ENCODE data around the gene ABHD12.
"Not testable (repeated sequence)": the region's sequence is repeated elsewhere in the genome, so short reads cannot be mapped to it uniquely, and the experiment has no call there.

ABHD12 gene

DNA sequence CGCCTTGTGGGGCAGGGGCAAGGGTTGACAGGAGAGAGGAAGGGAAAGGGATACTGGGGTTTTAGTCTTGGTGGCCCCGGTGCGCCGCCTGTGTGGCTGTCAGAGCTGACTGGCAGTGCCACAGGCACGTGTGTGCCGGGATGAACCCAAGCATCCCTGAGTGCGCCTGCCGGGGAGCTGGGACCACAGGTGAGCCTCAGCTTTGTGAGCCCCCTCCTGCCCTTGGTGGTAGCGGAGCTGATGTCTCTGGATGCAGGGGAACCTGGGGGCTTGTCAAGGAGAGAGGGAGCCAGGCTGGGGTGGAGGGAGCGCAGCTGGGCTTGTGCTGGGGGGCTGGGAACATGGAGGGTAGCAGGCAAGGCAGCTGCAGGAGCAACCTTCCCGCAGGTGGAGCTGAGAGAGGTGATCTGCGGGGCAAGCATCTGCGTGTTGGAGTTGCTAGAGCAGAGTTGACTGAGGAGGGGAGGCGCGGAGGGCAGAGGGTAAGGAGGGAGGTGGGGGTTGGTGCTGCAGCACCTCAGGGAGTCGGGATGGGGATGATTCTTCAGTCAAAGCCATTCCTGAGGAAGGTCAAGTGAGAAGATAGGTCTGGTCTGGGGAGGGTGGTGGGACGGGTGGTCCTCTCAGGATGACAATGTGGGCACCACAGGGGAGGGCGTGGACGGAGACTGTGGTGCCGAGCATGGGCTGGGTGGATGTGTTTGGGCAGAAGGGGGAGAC is 114.7 kb downstream of the ABHD12 start:
- peak; percentile 57 for DNase-seq

DNA sequence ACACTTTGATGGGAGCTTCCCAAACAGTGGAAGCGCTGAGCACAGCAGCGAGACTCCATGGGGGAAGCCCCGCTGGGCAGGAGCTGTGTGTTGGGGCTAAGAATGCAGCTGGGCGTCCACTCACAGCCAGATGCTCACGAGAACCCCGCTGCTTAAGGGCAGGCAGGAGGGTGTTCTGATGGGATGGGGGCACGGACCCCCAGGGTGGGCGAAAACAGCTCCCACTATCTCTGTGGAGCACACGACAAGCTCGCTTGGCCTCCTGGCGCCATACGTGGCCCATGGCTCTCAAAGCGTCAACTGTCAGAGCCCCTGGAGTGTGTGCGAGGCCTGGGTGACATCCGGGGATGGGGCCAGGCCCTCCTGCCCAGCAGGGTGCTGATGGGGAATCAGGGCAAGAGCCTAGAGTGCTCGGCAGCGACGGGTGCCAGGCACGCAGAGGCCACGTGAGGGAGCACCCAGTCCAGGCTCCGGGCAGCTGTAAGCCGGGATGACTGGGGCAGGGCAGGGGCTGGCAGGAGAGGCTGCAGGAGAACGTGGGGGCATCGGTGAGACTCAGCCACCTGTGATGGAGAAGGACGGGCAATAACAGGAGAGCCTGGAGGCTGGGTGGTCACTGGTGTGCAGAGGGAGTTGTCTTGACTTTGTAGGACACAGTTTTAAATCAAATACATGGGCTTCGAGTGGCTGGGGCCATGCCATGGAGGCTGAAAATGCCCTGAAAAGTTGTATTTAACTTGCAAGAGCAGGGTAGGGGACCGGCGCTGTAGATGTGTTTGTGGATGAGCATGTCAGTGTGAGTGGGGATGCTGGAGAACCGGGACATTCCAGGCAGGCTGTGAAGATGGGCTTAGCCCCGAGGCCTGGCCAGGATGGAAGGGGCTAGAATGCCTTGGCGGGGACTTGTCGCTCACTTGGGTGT is 115.5 kb downstream of the ABHD12 start:
- DNase-seq: peak; percentile 39

DNA sequence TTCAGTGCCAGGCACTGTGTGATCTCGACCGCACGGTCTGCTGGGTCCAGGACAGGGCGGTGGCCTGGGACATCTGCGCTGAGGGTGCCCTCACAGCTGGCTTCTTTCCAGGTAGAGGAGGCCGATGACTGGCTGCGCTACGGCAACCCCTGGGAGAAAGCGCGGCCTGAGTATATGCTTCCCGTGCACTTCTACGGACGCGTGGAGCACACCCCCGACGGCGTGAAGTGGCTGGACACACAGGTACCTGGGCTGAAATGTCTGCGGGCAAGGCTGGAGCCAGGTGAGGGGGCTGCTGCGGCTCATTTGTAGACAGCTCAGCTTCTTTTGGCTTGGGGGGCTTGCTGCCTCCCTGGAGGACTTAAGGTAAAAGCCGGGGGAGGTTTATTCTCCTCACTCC is 116.2 kb downstream of the ABHD12 start:
- DNase-seq: peak; percentile 47

DNA sequence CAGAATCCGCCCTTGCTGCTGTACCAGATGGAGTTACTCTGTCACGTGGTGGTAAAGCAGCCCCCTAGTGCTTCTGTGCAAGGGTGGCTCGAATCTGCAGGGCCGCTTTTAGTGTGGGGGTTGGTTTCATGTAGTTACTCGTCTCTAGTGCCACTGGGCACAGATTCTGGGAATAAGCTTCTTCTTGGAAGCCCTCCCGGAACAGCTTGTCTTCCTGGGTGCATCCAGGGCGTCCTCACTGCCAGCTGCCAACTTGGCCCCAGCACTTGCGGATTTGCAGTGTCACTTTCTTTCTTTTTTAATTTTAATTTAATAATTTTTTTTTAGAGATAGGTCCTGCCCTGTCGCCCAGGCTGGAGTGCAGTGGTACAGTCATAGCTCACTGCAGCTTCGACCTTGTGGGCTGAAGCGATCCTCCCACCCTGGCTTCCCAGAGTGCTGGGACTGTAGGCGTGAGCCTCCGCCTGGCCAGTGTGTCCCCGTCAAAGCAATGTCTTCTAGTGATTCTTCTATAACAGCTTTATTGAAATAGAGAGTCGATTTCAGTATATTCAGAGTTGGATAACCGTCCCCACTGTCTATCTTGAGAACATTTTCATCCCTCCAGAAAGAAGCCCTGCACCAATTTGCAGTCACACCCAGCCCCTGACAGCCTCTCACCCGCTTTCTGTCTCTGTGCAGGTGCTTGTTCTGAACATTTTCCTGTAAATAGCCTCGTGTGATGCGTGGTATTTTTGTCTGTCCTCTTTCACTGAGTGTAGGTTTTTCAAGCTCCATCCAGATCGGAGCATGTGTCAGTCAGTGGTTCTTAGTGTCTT is 116.9 kb downstream of the ABHD12 start:
- peak; percentile 55 for DNase-seq

DNA sequence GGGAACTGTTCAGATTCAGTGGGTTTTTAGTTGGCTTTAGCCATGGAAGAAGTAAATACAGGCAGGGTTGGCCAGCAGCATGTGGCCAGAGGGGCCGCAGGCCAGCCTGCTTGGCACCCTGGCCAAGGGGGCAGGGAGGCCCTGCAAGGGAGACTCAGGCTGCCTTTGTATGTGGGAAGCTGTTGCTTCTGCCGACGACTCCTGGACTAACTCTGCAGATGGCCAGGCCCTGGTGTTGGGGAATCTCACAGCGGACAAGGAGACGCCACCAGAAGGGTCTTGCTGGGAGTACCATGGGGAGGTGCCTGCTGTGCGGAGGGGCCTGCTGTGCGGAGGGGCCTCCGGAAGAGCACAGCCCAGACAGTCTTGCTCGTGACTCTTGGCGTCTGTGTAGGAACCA is 117.6 kb downstream of the ABHD12 start:
- DNase-seq: peak; percentile 25

DNA sequence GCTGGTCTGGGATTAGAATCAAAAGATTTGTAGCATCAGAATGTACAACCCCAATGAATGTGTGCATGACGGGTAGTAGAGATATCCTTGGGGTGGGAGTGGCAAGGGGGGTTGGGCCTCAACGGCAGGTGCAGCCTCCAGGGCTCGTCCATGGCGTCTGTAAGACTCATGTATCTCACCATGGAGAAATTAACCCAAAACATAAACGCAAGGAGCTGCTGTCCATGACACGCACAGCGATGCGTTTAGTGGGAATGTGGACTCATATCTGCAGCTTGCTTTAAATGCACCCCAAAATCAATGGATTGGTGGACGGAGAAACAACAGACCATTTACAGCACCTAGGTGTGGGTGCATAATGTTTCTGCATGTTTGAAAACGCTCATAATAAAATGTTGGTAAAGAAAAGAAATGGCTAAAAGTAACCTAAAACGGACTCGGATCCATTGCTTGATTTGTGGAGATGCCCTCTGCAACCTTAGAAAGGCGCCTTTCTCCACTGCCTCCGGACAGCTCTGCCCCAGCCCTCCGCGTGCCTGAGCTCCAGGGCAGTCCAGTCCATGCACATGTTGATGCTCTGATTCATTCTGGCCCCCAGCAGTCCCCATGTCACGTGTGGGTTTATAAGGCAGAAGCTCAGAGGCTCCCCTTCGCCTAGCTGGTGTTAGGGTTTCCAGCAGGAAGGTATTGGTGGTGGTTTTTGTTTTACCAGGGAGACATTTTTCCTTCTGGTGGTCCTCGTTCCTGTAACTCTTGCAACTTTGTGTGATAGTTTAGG is 118.2 kb downstream of the ABHD12 start:
- DNase-seq: peak; percentile 39

DNA sequence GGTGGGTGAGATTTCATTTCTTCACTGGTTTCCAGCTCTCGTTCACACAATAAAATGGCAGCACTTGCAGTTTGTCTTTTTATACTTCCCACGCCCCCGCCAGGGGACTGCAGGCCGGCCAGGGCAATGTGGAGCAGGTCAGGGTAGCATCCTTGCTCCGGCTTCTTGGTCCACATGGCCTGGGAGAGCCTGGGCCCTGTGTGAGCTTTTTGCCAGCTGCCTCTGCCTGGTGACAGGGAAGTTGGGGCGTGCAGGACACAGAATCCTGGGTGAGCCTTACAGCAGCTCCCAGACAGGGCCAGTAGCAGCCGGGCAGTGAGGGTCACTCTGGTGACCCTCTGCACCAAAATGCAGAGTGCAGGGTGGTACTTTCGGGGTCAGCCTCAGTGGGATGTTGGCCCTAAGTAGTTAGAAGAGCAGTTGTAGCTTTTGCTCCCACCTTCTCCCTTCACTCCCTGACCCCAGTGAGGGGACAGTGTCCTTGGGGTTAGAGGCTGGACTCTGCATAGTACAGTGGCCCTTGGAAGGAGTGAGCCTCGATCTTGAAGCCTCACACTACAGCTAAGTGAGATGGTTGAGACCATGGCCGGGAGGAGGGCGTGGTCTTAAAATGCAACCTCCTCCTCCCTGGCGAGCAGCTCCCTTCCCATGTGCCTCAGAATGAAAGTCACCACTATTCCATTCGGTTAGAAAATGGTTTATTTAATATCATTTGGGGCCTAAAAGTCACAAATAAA is 119.0 kb downstream of the ABHD12 start:
- peak; percentile 27 for DNase-seq

DNA sequence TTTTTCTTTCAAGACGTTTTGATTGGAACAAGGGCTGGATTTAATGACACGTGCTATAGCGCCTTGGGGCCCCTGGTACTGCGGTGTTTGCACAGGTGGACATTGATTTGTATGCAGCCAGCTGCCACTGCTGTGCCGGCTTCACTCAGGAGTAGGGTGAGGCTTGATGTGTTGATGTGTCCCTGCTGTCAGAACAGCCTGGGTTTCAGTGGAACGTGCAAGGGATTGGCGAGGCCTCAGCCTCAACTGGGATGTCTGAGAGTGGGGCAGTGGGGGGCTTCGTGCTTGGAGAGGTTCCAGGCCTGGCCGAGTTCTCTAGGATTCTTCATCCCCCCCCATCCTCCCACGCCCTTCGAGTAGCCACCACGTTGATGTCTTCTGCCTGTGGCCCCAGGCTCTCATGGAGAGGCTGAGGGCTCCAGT is 119.8 kb downstream of the ABHD12 start:
- peak; percentile 59 for DNase-seq

DNA sequence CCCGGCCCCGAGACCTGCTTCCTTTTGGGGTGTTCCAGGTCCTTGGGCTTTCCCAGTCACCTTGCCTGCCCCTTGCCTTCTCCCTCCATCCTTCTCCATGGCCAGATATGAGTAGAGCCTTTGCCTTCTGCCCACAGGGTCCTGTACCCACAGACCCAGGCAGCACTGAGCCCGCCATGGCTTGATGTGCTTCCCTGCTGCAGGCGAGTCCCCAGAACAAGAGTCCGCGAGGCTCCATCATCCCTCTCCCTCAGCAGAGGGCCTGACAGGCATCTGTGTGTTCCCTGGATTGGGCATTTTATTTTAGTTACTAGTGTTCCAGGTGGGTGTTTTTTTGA is 120.8 kb downstream of the ABHD12 start:
- peak; percentile 43 for DNase-seq

DNA sequence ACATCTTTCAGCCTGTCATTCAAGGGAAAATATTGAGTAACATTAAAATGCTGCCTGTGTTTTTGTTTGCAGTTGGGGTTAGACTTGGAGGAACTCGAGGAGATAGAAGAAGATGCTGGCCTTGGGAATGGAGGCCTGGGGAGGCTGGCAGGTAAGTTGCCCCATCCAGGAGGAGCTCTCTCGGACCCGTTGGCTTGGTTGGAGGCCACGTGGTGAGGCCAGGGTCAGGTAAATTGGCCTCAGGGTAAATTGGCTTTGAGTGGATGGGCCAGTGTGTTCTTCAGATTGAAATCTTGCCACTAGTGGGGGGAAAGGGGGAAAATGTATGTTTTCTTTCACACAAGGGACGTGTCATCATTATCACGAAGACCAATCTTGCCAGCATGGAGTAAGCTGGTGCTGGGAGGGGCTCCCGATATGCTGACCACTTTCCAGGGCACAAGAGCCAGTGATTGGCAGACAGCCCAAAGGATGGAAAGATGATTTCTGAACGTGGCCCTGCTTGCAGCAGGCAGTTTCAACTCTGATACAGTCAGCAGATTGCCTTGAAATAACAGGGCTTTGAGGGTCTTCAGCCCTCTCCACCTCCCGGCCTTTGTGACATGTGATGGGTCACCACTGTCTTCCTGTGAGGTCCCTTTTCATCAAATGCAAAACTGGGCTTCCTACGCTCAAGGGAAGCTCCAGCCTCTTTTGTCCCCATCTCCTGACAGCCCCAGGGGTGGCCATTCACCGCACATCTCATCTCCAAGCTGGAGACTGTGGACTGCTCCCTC is 121.4 kb downstream of the ABHD12 start:
- DNase-seq: no peak

DNA sequence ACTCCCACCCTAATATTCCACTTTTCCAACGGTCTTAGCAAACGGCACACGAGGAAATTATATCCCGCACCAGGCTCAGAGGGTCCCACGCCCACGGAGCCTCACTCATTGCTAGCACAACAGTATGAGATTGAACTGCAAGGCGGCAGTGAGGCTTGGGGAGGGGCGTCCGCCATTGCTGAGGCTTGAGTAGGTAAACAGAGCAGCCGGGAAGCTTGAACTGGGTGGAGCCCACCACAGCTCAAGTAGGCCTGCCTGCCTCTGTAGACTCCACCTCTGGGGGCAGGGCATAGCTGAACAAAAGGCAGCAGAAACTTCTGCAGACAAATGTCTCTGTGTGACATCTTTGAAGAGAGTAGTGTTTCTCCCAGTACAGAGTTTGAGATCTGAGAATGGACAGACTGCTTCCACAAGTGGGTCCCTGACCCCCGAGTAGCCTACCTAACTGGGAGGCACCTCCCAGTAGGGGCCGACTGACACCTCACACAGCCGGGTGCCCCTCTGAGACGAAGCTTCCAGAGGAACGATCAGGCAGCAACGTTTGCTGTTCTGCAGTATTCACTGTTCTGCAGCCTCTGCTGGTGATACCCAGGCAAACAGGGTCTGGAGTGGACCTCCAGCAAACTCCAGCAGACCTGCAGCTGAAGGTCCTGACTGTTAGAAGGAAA is 129.7 kb downstream of the ABHD12 start:
- not testable (repeated sequence) for DNase-seq

DNA sequence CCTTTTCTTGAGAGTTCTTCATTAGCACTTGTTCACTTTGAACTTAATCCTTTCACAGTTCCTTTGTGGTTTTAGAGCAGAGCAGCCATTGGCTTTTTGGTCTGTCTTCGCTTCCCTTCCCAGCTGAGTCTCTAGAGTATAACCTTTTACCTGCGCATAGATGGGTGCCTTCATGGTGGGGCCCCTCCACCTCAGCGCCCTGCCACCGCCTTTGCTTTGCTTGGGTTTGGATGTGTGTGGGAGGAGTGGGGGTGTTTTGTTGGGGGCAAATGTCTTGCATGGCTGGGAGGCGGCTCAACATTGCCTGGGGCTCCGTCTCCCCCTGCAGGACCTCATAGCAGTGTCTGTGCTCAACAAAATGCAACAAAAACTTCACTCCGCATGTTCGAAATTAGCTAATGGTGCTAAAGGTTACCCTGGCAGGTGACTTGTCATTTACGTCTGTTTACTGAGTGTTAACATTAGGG is 130.8 kb downstream of the ABHD12 start:
- no peak for DNase-seq

DNA sequence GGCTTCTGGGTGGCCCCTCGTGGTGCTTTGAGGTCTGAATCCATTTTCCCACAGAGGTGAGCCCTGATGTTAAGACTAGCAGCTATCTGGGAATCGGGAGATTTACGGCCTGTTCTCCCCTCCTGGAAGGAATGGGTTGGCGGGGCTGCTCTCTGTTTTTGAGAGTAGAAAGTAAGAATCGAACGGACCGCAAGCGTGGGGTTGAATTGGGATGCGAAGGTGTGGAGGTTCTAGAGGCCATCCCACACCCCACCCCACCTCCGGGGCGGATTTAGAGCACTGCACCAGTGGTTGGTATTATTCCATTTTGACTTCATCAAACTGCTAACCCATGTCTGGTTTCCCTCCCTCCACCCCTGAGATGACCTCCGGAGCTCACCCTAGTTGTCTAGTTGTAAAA is 131.3 kb downstream of the ABHD12 start:
- DNase-seq: no peak

DNA sequence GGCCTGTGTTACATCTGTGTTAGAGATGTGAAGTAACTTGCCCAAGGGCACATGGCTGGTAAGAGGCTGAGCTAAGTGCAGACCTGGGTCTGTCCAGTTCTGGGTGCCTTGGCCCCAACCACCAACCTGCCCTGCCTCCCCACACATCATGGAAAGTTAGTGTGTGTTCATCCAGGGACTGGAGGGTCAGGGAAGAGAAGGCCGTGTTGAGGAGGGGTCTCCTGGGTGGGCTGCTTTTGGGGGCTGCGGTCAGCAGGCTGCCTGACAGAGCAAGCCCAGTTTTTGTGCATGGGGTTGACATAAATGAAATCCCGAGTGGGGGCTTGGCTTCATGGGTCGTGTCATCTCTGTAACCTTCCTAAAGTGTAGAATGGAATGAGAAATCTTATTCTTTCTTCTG is 131.8 kb downstream of the ABHD12 start:
- no peak for DNase-seq

DNA sequence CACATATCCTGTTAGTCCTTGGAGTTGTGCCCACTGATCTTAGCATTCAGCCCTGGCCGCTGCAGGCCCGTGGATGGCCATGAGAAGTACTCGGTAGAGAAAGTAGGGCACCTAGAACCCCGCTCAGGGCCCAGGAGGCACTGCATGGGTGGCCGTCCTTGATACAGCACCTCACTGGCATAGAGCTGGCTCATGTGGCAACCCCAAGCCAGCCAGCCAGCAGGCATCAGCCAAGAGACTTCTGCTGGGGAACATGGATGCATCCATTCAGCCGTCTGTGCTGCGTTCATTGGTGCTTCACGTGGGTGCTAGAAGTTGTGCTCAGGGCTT is 132.2 kb downstream of the ABHD12 start:
- DNase-seq: no peak

DNA sequence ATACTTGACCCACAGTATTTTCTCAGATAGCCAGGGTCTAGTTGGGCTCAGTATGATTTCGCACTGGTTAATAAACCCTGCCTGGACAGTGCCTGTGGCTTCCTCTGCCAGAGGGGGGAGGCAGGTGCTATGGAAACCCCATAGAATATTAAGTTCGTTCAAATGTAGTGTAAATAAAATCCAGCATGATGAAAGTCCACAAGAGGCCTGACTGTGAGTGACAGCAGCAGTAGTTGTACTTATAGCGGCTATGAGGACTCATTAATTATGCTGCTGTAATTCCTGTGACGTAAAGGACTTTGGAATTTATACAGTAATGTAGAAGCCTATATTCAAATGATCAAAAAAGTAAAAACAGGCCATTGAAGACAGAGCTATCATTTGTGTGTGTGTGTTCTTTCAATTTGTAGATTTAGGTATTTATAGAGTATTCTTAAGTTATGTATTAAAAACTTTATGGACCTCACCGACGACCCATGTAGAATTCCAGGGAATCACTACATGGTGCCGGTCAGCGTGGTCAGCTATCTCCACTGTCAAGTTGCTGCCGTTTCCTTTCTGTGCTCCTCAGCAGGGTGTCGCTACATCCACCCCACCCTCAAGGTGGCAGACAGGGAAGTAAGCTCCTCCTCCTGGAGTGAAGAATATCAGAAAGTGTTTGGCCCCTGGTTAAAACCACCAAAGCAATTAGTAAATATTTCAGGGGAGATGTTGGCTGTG is 132.7 kb downstream of the ABHD12 start:
- no peak for DNase-seq

DNA sequence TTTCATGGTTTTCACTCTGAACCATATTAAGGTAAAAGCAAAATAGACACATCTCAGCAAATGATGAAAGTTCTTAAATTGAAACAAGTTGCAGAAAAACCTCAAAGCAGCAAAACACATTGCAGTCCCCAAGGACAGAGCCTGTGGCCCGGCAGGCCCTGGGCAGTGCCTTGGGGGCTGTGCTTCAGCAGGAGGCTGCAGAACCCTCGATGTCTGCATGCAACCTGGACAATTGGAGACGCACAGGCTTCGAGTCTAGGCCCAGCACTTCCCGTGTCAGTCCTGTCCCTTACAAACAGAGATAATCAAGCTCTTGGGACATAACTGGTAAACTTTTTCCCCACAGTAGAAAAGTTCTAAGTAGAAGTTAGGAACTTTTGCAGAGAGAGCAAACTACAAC is 133.5 kb downstream of the ABHD12 start:
- DNase-seq: no peak

DNA sequence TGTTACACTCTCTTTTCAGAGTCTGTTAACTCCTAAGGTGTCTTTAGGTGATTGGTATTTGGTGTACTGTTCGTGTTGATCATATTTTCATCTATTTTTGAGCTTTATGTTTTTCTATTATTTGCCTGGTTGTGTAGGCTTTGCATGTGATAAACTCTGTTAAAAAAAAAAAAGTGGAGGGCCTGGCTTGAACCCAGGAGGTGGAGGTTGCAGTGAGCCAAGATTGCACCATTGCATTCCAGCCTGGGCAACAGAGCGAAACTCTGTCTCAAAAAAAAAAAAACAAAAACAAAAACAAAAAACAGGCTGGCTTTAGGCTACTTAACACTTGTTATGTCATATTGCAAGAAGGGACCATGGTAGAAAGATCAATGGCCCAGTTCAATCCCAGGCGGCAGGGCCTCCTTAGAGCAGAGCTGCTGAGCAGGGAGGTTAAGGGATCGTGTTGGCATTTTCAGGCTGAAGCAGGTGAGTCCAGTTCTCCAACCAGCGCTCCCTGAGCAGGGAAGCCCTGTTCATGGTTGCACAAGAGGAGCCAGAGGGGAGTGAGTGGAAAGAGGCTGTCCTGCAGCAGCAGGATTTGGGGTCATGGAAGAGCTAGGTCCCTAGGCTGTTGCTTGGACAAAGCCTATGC is 134.3 kb downstream of the ABHD12 start:
- no peak for DNase-seq

DNA sequence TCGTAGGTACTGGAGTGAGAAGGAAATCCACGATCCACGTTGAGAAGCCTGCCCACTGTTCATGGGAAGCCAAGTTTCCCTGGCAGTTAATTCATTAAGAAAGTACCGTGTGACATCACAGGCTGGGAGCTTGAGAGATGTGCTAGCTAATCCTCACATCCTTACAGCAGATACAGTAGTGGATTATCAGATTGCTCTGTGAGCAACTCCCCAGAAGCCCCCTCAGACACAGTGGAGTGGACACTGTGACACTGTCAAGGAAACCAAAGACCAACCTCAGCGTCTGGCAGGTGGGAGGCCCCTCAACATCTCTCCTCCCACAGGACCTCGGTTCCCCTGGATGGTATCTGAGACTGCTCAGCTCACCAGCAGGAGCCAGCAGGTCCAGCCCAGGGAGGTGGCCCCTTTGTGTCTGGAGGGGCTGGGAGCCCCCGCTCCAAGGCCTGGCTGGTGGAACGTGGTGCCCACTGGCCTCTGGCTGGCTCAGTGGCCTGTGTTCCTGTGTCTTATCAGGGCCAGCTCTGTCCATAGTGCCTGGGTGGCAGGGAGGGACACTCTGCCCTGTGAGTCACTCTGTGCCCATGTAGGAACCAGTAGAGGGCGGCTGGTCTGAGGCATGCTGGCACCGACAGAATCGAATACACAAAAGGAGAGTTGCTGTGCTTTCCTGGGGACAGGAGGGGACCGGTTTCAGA is 135.5 kb downstream of the ABHD12 start:
- DNase-seq: no peak
